LNCaP clone FGC (cell line): ENCODE measurements around the gene KANK4.

ENCODE experiments used
- DNase-seq: peaks from one replicate; pipeline ENCODE4 v3.0.0-alpha.2; 2011; ENCODE audit warnings: low read depth
- H3K4me3 ChIP-seq: 2 replicates; pipeline ENCODE4 v1.5.1; 2011; ENCODE audit warnings: mild to moderate bottlenecking, low read depth, low read length, control low read depth
- CTCF ChIP-seq: IDR thresholded peaks from 2 replicates; pipeline ENCODE4 v1.5.1; 2012; ENCODE audit warnings: mild to moderate bottlenecking; ENCODE audit not compliant: control insufficient read depth, insufficient read depth; ENCODE audit errors: extremely low read depth

Gene KANK4

DNA sequence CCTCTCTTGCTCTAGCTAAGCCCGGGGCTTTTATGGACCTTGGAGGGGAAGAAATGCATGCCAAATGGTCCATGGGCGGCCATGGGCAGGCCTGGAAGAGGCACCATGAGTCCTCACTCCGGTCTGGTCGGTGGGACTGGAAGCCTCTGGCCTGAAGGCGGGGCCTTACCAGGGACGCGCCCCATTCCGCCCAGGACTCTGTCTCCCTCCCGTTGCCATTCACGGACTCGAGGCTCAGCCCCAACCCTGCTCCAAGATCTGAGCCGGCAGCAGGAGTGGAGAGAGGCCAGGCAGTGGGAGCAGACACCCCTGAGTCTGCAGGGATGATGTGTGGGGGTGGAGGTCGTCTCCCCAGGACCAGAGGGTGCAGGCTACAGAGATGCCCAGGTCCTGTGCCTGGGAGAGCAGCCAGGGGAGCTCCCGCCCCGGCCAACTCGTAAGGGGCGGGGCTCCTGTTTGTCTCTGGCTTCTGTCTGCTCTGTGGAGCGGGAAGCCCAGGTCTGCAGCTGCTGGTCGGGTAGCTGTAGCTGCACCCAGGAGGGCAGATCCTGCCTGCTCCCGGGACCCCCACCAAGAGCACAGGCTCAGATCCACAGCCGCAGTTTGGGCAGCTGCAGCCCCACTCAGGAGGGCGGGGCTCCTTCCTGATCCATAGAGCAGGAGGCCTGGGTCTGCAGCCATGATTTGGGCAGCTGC, 8.3 kb upstream of the KANK4 start:
- DNase-seq = no peak
- no peak for TF ChIP-seq CTCF
- H3K4me3 ChIP-seq = no peak overlapping the region

- no peak overlapping the region for H3K4me3 ChIP-seq
- TF ChIP-seq CTCF = no peak
- DNase-seq = no peak
Measured at GRCh38 chr1:62325681-62326080, 6.4 kb upstream of the KANK4 start.

- H3K4me3 ChIP-seq = no peak overlapping the region
- no peak for DNase-seq
- no peak for TF ChIP-seq CTCF
Measured at GRCh38 chr1:62325081-62325480, 5.8 kb upstream of the KANK4 start.

DNA sequence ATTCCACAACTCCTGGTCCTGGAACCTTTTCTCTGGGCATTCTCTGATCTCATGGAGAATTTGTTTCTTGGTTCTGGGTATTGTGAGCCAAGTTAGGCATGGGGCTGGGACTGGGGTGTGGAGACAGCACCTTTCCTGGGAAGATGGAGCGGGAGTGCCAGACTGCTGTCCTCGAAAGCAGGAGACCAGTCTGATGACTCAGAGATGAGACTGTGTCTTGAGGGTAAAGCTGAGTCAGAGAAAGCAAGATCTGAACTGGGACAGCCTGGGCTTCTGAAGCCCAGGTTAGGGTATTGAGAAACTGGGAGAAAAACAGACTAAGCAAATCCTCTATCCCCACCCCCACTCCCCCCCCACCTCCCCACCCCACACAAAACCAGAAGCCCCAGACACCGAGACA, 2.2 kb upstream of the KANK4 start:
- no peak for TF ChIP-seq CTCF
- no peak overlapping the region for H3K4me3 ChIP-seq
- DNase-seq = no peak

- no peak overlapping the region for H3K4me3 ChIP-seq
- no peak for TF ChIP-seq CTCF
- DNase-seq = no peak
Measured at GRCh38 chr1:62318320-62318755, 896 bp downstream of the KANK4 start.

DNA sequence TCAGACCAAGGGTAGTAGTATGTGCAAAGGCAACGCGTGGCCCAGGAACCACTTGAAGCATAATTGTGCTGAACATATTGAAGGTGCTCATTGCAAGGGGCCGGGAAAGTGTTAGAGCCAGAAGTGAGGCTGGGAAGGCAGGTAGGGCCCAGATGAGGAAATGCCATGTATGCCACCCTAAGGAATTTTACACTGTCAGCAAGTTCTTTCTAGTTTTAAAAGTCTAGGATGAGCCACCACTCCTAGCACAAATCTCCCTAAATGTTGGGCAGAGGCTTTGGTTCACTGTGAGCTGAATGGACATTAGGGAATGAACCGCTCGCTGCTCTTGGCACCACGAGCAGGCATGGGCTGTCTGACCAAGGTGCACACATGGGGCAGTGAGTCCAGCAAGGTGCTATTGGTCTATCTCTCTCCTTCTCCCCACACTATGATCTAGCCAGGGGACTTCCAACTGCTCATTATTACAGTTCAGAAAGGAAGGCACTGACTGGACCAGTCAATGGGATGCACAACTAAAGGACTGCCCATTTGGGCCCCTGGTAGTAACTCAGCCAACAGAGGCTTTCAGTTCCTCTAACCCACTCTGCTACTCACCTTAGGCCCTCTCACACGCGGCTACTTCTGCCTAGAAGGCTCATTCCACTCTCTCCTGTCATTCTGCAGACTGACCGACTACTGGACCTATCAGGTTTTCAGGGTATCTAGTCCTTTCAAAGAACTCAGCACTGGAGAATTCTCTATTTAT, 2.0 kb downstream of the KANK4 start:
- no peak for DNase-seq

More for the DNA sequence above, 2.0 kb downstream of the KANK4 start:
- no peak for TF ChIP-seq CTCF
- H3K4me3 ChIP-seq = no peak overlapping the region
